HL-60 (cell line): ENCODE results near the gene SGCB.

Experiments used
- DNase-seq, 2 experiments: peaks; one replicate each; pipeline ENCODE4 v3.0.0-alpha.2; 2010 to 2020; ENCODE audit warnings: low read depth in 1 of 2, low spot score in 1 of 2
- H3K27ac ChIP-seq: fragments of 250-450 bp; sonication (Bioruptor Pico); replicated peaks from 2 replicates; pipeline ENCODE4 v1.5.1; 2020; ENCODE audit warnings: mild to moderate bottlenecking, moderate library complexity
- H3K27me3 ChIP-seq: fragments of 250-450 bp; sonication (Bioruptor Pico); 2 replicates; pipeline ENCODE4 v1.5.1; 2021; ENCODE audit warnings: mild to moderate bottlenecking, moderate library complexity; ENCODE audit not compliant: insufficient read depth, poor library complexity, severe bottlenecking
- H3K4me3 ChIP-seq: replicated peaks from 2 replicates; pipeline ENCODE4 v1.5.1; 2011; ENCODE audit warnings: mild to moderate bottlenecking, control low read depth, low read length; ENCODE audit not compliant: insufficient read depth
- GABPA ChIP-seq: IDR thresholded peaks from 2 replicates; pipeline ENCODE4 v1.6.1; 2012; ENCODE audit warnings: low read depth
- POLR2AphosphoS5 ChIP-seq: IDR thresholded peaks from 2 replicates; pipeline ENCODE4 v1.6.1; 2012; ENCODE audit warnings: low read depth
- SPI1 ChIP-seq: IDR thresholded peaks from 2 replicates; pipeline ENCODE4 v1.6.1; 2012; ENCODE audit warnings: low read depth, mild to moderate bottlenecking, borderline replicate concordance
- TF ChIP-seq, protein P1 (sequence below): IDR thresholded peaks from 2 replicates; pipeline ENCODE4 v1.6.1; 2012; ENCODE audit warnings: low read depth; ENCODE audit not compliant: insufficient replicate concordance
- TF ChIP-seq, protein P2 (sequence below): IDR thresholded peaks from one replicate; pipeline ENCODE4 v1.5.1; 2011; ENCODE audit warnings: low read length, control low read depth, inconsistent platforms; ENCODE audit not compliant: insufficient read depth

SGCB gene

DNA sequence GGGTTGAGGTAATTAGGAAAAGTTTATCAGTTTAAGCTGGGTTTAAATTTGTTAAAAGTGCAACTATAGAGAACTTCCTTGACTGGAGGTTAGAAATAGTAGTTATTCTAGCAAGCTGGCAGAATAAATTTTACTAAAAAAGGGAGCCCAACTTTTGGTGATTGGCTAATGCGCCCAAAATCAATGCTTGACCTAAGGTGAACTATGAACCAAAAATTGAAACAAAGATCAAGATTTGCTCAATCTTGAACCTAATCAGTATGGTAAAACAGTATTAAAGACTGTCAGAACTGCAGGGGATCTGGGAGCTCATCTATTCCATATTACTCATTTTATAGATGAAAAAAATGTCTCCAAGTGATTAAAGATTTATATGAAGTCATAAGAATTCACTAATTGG is 6.9 kb upstream of the SGCB start:
- Histone ChIP-seq H3K27me3 (peaks cover 6% of the 10 kb centered on the region), H3K4me3 (no peak overlapping the region), H3K27ac (no peak overlapping the region)
- TF ChIP-seq, protein P1, sequence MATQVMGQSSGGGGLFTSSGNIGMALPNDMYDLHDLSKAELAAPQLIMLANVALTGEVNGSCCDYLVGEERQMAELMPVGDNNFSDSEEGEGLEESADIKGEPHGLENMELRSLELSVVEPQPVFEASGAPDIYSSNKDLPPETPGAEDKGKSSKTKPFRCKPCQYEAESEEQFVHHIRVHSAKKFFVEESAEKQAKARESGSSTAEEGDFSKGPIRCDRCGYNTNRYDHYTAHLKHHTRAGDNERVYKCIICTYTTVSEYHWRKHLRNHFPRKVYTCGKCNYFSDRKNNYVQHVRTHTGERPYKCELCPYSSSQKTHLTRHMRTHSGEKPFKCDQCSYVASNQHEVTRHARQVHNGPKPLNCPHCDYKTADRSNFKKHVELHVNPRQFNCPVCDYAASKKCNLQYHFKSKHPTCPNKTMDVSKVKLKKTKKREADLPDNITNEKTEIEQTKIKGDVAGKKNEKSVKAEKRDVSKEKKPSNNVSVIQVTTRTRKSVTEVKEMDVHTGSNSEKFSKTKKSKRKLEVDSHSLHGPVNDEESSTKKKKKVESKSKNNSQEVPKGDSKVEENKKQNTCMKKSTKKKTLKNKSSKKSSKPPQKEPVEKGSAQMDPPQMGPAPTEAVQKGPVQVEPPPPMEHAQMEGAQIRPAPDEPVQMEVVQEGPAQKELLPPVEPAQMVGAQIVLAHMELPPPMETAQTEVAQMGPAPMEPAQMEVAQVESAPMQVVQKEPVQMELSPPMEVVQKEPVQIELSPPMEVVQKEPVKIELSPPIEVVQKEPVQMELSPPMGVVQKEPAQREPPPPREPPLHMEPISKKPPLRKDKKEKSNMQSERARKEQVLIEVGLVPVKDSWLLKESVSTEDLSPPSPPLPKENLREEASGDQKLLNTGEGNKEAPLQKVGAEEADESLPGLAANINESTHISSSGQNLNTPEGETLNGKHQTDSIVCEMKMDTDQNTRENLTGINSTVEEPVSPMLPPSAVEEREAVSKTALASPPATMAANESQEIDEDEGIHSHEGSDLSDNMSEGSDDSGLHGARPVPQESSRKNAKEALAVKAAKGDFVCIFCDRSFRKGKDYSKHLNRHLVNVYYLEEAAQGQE: no peak
- TF ChIP-seq, protein P2, sequence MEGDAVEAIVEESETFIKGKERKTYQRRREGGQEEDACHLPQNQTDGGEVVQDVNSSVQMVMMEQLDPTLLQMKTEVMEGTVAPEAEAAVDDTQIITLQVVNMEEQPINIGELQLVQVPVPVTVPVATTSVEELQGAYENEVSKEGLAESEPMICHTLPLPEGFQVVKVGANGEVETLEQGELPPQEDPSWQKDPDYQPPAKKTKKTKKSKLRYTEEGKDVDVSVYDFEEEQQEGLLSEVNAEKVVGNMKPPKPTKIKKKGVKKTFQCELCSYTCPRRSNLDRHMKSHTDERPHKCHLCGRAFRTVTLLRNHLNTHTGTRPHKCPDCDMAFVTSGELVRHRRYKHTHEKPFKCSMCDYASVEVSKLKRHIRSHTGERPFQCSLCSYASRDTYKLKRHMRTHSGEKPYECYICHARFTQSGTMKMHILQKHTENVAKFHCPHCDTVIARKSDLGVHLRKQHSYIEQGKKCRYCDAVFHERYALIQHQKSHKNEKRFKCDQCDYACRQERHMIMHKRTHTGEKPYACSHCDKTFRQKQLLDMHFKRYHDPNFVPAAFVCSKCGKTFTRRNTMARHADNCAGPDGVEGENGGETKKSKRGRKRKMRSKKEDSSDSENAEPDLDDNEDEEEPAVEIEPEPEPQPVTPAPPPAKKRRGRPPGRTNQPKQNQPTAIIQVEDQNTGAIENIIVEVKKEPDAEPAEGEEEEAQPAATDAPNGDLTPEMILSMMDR: no peak
- TF ChIP-seq GABPA: no peak
- no peak for TF ChIP-seq POLR2AphosphoS5
- no peak for TF ChIP-seq SPI1
- no peak for DNase-seq

DNA sequence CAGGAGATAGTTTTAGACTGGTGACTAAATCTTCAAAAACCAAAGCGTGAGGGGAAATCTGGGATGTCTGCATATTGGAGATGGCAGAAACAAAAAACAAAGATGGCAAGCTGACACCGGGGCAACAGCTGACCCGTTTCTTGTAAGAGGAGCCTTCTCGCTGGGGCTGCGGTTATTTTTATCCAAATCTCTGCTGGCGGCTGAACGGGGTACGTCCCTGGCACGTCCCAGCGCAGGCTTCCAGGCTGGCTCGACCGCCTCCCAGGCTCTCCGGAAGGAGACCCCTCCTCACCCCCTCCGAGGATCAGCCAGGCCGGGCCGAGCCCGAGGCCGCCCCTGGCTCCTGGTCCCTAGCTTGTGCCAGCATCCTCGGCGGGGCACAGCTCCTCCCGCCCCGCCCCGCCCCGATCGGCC is 403 bp downstream of the SGCB start:
- DNase-seq: no peak
- peaks cover 21% of the 10 kb centered on the region for H3K27me3 ChIP-seq
- TF ChIP-seq, protein P1: no peak
- no peak for TF ChIP-seq SPI1
- TF ChIP-seq, protein P2: no peak
- TF ChIP-seq GABPA: no peak
- no peak for TF ChIP-seq POLR2AphosphoS5
- H3K27ac ChIP-seq: no peak overlapping the region
- peak overlapping the region; percentile 64 for H3K4me3 ChIP-seq

DNA sequence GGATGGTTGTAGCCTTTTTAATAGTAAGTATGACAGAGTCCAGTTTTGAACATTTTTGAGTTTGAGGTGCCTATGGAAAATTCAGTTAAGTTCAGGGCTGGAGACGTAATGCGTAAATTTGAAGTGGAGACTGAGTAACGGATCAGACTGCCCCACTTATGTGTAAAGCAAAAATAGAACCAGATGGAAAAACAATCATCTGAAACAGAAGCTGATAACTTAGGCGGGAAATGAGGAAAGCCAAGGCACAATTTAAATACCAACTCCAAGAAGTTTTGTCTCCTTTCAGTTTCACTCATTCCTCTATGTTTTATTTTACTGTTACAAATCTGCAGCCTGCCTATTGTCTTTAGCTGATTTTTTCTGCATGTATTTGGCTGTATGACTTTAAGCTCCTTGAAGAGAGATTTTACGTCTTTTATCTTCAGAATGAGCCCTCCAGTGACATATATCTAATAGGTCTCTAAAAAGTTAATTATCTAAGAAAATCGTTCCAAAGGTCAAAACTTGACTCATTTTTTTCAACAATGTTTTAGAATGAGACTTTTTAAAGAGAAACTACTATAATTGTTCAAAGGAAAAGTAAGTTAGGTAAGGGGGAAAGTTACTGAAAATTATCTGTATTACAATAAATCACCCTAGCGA is 1.1 kb downstream of the SGCB start:
- TF ChIP-seq GABPA: no peak
- H3K4me3 ChIP-seq: no peak overlapping the region
- H3K27me3 ChIP-seq: peaks cover 21% of the 10 kb centered on the region
- no peak overlapping the region for H3K27ac ChIP-seq
- no peak for DNase-seq

DNA sequence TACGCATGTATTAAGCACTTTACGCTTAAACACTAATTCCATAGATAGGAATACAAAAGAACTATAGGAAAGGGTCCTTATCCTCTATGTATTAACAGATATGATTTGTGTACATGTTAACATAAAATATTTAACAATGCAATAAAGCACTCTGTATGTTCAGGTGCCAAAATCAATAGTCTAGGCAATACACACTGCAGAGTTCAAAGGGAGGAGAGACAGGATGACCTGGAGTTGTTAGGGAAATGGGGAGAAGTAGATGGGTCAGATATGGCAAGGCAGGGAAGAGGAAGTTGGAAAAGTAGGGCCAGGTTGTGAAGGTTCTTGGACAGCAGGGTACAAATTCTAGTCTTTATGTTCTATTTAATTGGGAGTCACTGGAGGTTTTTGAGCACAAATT is 2.9 kb downstream of the SGCB start:
- DNase-seq: no peak
- Histone ChIP-seq H3K27ac (no peak overlapping the region), H3K4me3 (no peak overlapping the region), H3K27me3 (peaks cover 18% of the 10 kb centered on the region)
- TF ChIP-seq, protein P1: no peak
- TF ChIP-seq SPI1 (no peak), POLR2AphosphoS5 (no peak), GABPA (no peak)
- TF ChIP-seq, protein P2: no peak
